Right renal pelvis (tissue), 4 donors: ENCODE measurements around the gene SECISBP2L. TPM values are rescaled to one million over a fixed set of nuclear protein-coding genes. Genes with fewer than 3 reads are reported as not detected.

Experiments used
- DNase-seq, 4 donors: peaks; one replicate each; pipeline ENCODE4 v3.0.0-alpha.2; 2013; ENCODE audit warnings: low read depth in 4 of 4, low spot score in 3 of 4, missing footprints in 1 of 4
- polyA plus RNA-seq, 4 donors: library from polyadenylated mRNA; unstranded; fragments of 120-200 nt; gene quantifications; one replicate each; pipeline ENCODE4 v1.2.1, GENCODE V29; 2013; ENCODE audit not compliant: insufficient read length in 4 of 4

The SECISBP2L gene
- polyA plus RNA-seq, 4 donors = 46.8 to 60.5 (median 54.8) TPM

GRCh38 chr15:49023354-49023753 lies 22.9 kb downstream of the SECISBP2L start:
- DNase-seq = no peak

- no peak for DNase-seq
These were observed 30.4 kb downstream of the SECISBP2L start for GRCh38 chr15:49015896-49016295.

DNA sequence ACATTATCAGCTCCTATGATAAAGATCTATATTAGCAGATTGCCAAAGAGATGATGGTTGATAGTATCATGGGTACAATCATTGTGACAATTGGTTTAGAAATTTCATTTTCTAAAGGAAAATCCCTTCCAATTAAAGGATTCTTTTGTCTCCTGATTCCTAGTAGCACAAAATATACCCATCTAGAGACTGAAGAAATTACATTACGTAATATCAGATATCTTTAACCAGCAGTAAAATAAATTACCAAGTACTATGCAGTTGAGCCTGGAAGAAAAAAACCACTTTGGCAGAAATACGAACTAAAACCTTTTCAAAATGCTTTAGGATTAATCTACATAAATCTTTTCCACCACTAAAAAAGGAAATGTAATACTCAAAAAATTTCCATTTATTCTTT lies 46.9 kb downstream of the SECISBP2L start:
- DNase-seq = no peak

DNA sequence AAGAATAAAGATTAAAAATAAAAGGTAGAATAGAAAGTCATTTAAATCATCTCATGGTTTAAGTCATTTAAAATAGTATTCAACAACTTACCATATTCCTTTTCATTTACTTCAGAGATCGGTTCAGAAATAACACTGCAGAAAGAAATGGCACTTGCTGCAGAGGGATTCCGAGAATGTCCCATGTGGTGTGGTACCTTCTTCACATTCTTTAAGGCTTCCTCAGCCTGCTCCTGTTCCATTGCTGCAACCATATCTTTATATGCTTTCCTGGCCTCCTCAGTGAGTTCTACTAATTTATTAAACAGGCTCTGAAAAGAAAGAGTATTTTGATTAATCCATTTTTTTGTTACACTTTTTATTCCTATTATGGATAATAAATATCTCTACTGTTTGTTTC lies 50.0 kb downstream of the SECISBP2L start:
- DNase-seq = no peak

GRCh38 chr15:48993380-48993779 lies 52.9 kb downstream of the SECISBP2L start:
- DNase-seq = no peak

DNA sequence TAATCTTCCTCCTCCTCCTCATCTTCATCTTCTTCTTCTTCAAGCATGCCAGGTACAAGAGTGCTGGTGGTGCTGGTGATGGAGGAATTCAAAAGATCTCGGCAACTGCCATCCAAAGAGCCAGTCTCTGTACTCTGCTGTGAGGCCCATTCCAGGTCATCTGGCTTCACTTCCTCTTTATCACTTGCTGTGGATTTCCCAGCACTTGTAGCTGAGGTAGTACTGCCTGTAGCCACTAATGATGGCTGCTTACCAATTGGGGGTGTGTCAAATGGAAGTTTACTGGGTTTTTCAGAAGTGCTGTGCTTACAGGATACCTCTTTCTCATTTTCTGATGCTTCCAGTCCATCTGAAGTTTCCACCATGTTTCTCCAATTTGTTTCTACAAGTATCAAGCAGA lies 53.7 kb downstream of the SECISBP2L start:
- DNase-seq = no peak

GRCh38 chr15:48992096-48992495 lies 54.1 kb downstream of the SECISBP2L start:
- no peak for DNase-seq

GRCh38 chr15:48989170-48989569 lies 57.1 kb downstream of the SECISBP2L start:
- no peak for DNase-seq

GRCh38 chr15:48987142-48987541 lies 59.1 kb downstream of the SECISBP2L start:
- no peak for DNase-seq

GRCh38 chr15:48986240-48986639 lies 60.0 kb downstream of the SECISBP2L start:
- DNase-seq = no peak

- no peak for DNase-seq
These were observed 60.7 kb downstream of the SECISBP2L start for GRCh38 chr15:48985516-48985915.

DNA sequence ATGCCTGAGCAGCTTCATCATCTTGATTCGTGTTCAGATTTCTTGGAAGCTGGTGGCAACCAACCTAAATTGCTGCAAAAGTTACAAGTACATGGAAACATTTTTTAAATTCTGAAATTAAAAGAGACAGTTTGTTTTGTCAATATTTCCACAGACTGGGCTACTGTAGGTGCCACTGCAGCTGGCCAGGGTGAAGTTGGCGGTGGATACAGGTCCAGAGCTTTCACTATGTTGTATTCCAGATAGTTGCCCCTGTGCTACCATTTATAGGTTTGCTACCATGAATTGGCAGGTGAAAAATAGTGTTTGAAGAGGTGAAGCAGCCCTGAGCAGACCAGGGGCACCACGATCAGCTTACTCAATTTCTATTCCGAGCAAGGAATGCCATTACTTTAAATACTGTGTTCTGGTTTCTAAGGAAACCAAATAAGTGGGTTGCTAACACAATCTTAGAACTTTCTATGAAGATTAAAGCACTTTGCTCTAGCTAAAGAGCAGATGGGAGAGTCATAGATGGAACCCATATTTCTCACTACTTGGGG lies 61.4 kb downstream of the SECISBP2L start:
- DNase-seq = no peak

GRCh38 chr15:48984021-48984710 lies 62.1 kb downstream of the SECISBP2L start:
- DNase-seq = no peak

DNA sequence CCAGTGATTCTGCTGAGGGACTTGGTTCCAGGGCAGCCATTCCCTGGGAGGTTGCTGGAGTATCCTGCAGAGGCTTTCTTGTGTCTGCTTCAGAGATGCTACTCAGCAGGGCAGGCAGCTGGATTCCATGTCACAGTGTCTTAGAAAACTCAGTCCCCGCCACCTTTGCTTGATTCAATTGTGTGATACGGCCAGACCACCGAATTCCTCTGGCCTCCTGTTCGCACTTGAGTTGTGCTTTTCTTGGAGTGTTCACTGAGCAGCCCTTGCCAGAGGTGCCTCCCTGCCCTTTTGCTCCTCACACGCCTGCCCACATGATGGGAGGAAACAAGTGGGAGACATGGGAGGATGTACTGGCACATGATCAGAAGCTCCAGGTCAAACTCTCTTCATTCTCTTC lies 62.9 kb downstream of the SECISBP2L start:
- DNase-seq = no peak

- no peak for DNase-seq
These were observed 64.3 kb downstream of the SECISBP2L start for GRCh38 chr15:48981941-48982340.

GRCh38 chr15:48978638-48979037 lies 67.6 kb downstream of the SECISBP2L start:
- no peak for DNase-seq

- no peak for DNase-seq
These were observed 69.7 kb downstream of the SECISBP2L start for GRCh38 chr15:48976444-48977088.

DNA sequence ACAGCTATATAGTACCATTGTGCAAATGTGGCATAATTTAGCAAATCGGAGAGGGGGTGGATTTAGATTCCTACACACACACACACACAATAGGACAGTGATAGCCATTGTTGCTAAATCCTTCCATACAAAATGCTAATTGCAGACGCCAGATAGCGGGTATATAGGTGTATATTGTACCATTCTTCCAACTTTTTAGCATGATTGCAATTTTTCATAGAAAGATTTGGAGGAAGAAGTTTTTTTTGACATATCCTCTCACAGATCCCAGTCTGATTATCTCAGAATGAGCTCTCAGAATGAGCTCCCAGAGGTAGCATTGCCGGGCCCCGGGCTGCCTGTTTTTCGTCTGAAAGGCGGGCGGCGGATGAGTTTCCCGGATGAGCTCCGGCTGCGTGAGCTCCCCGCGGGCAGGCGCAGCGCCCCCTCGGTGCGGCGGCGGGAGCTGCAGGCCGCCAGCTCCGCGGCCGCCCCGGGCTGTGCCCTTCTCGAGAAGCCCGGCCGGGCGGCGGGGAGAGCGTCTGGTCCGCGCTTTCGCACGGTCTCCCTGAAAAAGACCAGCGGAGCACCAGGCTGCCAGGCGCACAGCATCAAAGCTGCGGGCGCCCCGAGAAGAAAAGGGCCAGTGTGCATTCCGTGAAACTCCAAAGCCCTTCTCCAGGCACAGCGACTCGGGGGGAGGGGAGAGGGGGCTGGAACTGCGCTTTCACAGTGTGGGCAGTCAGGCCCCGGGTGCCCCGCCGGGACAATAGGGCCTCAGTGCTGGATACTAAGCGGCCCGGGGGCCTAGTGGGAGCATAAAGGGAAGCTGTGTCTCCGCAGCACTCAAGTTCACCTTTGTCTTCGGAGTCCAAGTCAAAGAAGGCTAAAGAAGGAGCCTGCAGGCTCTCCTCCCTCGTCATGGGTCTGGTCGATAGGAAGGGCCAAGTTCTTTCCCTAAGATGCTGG lies 70.5 kb downstream of the SECISBP2L start:
- DNase-seq = peak; percentile 65 to 72 (median 70)

GRCh38 chr15:48974882-48975281 lies 71.4 kb downstream of the SECISBP2L start:
- DNase-seq = no peak

- DNase-seq = no peak
These were observed 73.3 kb downstream of the SECISBP2L start for GRCh38 chr15:48972750-48973503.
